HepG2 (cell line): Measurements from ENCODE around the gene JSRP1. TPM values are rescaled to one million over a fixed set of nuclear protein-coding genes. Genes with fewer than 3 reads are reported as not detected.
A peak's percentile ranks its signal among the peaks of the same experiment; 100 is the strongest.

Experiments used
- ATRX ChIP-seq: sonication (generic); formaldehyde crosslinking; IDR thresholded peaks from 2 replicates; pipeline ENCODE4 v1.4.0; 2020; ENCODE audit warnings: missing genetic modification reagents, borderline replicate concordance
- BCL6 ChIP-seq: IDR thresholded peaks from 2 replicates; pipeline ENCODE4 v1.6.1; 2016; ENCODE audit warnings: missing genetic modification reagents, missing compliant biosample characterization
- CBX1 ChIP-seq: IDR thresholded peaks from one replicate; pipeline ENCODE4 v1.6.1; 2016; ENCODE audit warnings: antibody characterized with exemption, low read depth
- HOXA9 ChIP-seq: sonication (generic); formaldehyde crosslinking; IDR thresholded peaks from 2 replicates; pipeline ENCODE4 v1.8.1; 2022; ENCODE audit warnings: missing genetic modification reagents, mild to moderate bottlenecking, moderate library complexity, borderline replicate concordance
- KLF15 ChIP-seq: sonication (generic); formaldehyde crosslinking; IDR thresholded peaks from 2 replicates; pipeline ENCODE4 v1.8.1; 2023; ENCODE audit warnings: borderline replicate concordance, mild to moderate bottlenecking, inconsistent platforms, missing genetic modification reagents, mixed read lengths
- MTF2 ChIP-seq: sonication (generic); formaldehyde crosslinking; IDR thresholded peaks from 2 replicates; pipeline ENCODE4 v1.5.0; 2020; ENCODE audit warnings: missing genetic modification reagents, borderline replicate concordance
- MZF1 ChIP-seq: sonication (generic); formaldehyde crosslinking; IDR thresholded peaks from 2 replicates; pipeline ENCODE4 v1.8.1; 2023; ENCODE audit warnings: mild to moderate bottlenecking, missing genetic modification reagents, borderline replicate concordance
- POGZ ChIP-seq: sonication (generic); formaldehyde crosslinking; IDR thresholded peaks from 2 replicates; pipeline ENCODE4 v1.4.0; 2020; ENCODE audit warnings: mild to moderate bottlenecking, missing genetic modification reagents
- PRMT3 ChIP-seq: sonication (generic); formaldehyde crosslinking; IDR thresholded peaks from 2 replicates; pipeline ENCODE4 v1.8.1; 2022; ENCODE audit warnings: low read depth, mild to moderate bottlenecking, moderate library complexity, missing genetic modification reagents, borderline replicate concordance
- RAD21 ChIP-seq: fragments of 450-650 bp; formaldehyde crosslinking; IDR thresholded peaks from 2 replicates; pipeline ENCODE4 v1.5.0; 2020; ENCODE audit warnings: mild to moderate bottlenecking
- SALL2 ChIP-seq: sonication (generic); formaldehyde crosslinking; IDR thresholded peaks from 2 replicates; pipeline ENCODE4 v1.8.1; 2023; ENCODE audit warnings: mild to moderate bottlenecking, missing genetic modification reagents, inconsistent platforms
- SMARCC2 ChIP-seq: fragments of 450-650 bp; IDR thresholded peaks from 2 replicates; pipeline ENCODE4 v1.6.1; 2017; ENCODE audit warnings: antibody characterized with exemption, mild to moderate bottlenecking
- SMARCE1 ChIP-seq: fragments of 450-650 bp; IDR thresholded peaks from 2 replicates; pipeline ENCODE4 v1.6.1; 2017; ENCODE audit warnings: borderline replicate concordance
- SMC3 ChIP-seq: IDR thresholded peaks from 2 replicates; pipeline ENCODE4 v1.6.1; 2011; ENCODE audit warnings: low read length, improper control_type of control experiment
- THYN1 ChIP-seq: sonication (generic); formaldehyde crosslinking; IDR thresholded peaks from 2 replicates; pipeline ENCODE4 v1.8.1; 2023; ENCODE audit warnings: low read depth, mild to moderate bottlenecking, moderate library complexity, missing genetic modification reagents, borderline replicate concordance
- ZFX ChIP-seq: sonication (generic); formaldehyde crosslinking; IDR thresholded peaks from 2 replicates; pipeline ENCODE4 v1.4.0; 2020; ENCODE audit warnings: mild to moderate bottlenecking, low read depth, missing genetic modification reagents, moderate library complexity
- ZNF235 ChIP-seq: sonication (generic); formaldehyde crosslinking; IDR thresholded peaks from 2 replicates; pipeline ENCODE4 v1.8.1; 2023; ENCODE audit warnings: mild to moderate bottlenecking, missing genetic modification reagents, borderline replicate concordance
- ZNF33A ChIP-seq: sonication (generic); formaldehyde crosslinking; IDR thresholded peaks from 2 replicates; pipeline ENCODE4 v1.5.1; 2020; ENCODE audit warnings: missing genetic modification reagents, mild to moderate bottlenecking, moderate library complexity, borderline replicate concordance
- ZNF510 ChIP-seq: sonication (generic); formaldehyde crosslinking; IDR thresholded peaks from 2 replicates; pipeline ENCODE4 v1.4.0; 2020; ENCODE audit warnings: low read depth, mild to moderate bottlenecking, missing genetic modification reagents
- ZNF557 ChIP-seq: sonication (generic); formaldehyde crosslinking; IDR thresholded peaks from 2 replicates; pipeline ENCODE4 v1.4.0; 2020; ENCODE audit warnings: missing genetic modification reagents
- polyA plus RNA-seq, 8 experiments: library from polyadenylated mRNA; depleted of rRNA in 3 of 8; stranded (reverse) in 7 of 8; unstranded in 1 of 8; fragments of >200 nt; fragmentation: Illumina TruSeq in 4 of 8; extraction: Trizol in 4 of 8; gene quantifications; 2 replicates each; pipeline versions ENCODE4 v1.2.1 to v1.2.3, GENCODE V29; 2011 to 2016; ENCODE audit warnings: low read depth in 4 of 8, missing spikeins in 1 of 8, mixed read lengths in 1 of 8; ENCODE audit not compliant: insufficient read depth in 1 of 8
- total RNA-seq, 5 experiments: library from RNA; depleted of rRNA; stranded (reverse); fragments of >200 nt; fragmentation: Illumina TruSeq; extraction: Trizol; gene quantifications; 2 replicates each; pipeline ENCODE4 v1.2.3, GENCODE V29; 2016; ENCODE audit warnings: low read depth in 1 of 5
- TF ChIP-seq, protein P1 (sequence below): IDR thresholded peaks from 2 replicates; pipeline ENCODE4 v1.4.0; 2020; ENCODE audit warnings: mild to moderate bottlenecking, missing genetic modification reagents
- TF ChIP-seq, protein P2 (sequence below): sonication (generic); formaldehyde crosslinking; IDR thresholded peaks from 2 replicates; pipeline ENCODE4 v1.5.0; 2020; ENCODE audit warnings: missing genetic modification reagents, mild to moderate bottlenecking, borderline replicate concordance
- TF ChIP-seq, protein P3 (sequence below): sonication (generic); formaldehyde crosslinking; IDR thresholded peaks from 2 replicates; pipeline ENCODE4 v1.4.0; 2020; ENCODE audit warnings: missing genetic modification reagents, borderline replicate concordance

JSRP1 gene
- total and polyA plus RNA-seq, 2 of the 13 experiments (the other 11 are each of a cell fraction or from before 2014, with no cell fraction given): 0.16 to 0.38 TPM

DNA sequence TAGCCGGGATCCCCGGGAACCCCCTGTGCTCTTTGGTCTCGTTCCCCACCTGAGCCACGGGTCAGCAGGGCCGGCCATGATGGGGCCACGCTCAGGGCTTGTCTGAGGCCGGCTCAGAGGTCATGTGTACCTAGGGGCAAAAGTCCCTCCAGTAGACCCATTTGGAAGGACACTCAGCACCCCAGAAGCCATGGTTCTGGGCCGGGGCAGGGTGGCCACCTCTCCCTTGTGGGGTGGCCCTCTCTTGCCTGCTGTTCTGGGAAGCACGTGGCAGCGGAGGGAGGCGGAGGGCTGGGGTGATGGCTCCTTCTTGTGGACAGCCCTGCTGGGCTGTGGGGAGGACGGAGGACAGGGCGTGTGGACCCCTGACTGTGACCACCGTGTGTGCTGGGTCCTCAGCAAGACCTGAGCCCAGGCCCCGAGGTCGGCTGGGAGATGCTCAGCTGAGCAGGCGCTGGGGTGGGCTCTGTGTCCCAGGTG, 32.2 kb upstream of the JSRP1 start (continued):
- TF ChIP-seq, protein P1, sequence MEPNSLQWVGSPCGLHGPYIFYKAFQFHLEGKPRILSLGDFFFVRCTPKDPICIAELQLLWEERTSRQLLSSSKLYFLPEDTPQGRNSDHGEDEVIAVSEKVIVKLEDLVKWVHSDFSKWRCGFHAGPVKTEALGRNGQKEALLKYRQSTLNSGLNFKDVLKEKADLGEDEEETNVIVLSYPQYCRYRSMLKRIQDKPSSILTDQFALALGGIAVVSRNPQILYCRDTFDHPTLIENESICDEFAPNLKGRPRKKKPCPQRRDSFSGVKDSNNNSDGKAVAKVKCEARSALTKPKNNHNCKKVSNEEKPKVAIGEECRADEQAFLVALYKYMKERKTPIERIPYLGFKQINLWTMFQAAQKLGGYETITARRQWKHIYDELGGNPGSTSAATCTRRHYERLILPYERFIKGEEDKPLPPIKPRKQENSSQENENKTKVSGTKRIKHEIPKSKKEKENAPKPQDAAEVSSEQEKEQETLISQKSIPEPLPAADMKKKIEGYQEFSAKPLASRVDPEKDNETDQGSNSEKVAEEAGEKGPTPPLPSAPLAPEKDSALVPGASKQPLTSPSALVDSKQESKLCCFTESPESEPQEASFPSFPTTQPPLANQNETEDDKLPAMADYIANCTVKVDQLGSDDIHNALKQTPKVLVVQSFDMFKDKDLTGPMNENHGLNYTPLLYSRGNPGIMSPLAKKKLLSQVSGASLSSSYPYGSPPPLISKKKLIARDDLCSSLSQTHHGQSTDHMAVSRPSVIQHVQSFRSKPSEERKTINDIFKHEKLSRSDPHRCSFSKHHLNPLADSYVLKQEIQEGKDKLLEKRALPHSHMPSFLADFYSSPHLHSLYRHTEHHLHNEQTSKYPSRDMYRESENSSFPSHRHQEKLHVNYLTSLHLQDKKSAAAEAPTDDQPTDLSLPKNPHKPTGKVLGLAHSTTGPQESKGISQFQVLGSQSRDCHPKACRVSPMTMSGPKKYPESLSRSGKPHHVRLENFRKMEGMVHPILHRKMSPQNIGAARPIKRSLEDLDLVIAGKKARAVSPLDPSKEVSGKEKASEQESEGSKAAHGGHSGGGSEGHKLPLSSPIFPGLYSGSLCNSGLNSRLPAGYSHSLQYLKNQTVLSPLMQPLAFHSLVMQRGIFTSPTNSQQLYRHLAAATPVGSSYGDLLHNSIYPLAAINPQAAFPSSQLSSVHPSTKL (CRISPR knock-in tag): peak; percentile 33; the same call in 1 of the 2 replicates
- TF ChIP-seq CBX1: no peak
- TF ChIP-seq SMARCE1: no peak
- TF ChIP-seq, protein P2, sequence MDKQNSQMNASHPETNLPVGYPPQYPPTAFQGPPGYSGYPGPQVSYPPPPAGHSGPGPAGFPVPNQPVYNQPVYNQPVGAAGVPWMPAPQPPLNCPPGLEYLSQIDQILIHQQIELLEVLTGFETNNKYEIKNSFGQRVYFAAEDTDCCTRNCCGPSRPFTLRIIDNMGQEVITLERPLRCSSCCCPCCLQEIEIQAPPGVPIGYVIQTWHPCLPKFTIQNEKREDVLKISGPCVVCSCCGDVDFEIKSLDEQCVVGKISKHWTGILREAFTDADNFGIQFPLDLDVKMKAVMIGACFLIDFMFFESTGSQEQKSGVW (CRISPR knock-in tag): no peak
- TF ChIP-seq SALL2 (CRISPR knock-in tag): 0 out of 2 replicates have a peak, but pooled peaks have one; percentile 34
- no peak for TF ChIP-seq POGZ
- no peak for TF ChIP-seq THYN1 (CRISPR knock-in tag)
- no peak for TF ChIP-seq SMARCC2
- no peak for TF ChIP-seq SMC3
- TF ChIP-seq MTF2: no peak
- TF ChIP-seq BCL6 (CRISPR knock-in tag): 0 out of 2 replicates have a peak, but pooled peaks have one; percentile 7
- TF ChIP-seq KLF15 (CRISPR knock-in tag): no peak
- TF ChIP-seq ZNF557 (CRISPR knock-in tag): no peak
- no peak for TF ChIP-seq ATRX (CRISPR knock-in tag)
- TF ChIP-seq RAD21 (CRISPR knock-in tag): no peak
- TF ChIP-seq ZNF235 (CRISPR knock-in tag): 0 out of 2 replicates have a peak, but pooled peaks have one; percentile 21
- peak; percentile 75 for TF ChIP-seq ZFX (CRISPR knock-in tag)
- no peak for TF ChIP-seq MZF1
- TF ChIP-seq HOXA9 (CRISPR knock-in tag): no peak; the same call in 1 of the 2 replicates
- TF ChIP-seq PRMT3 (CRISPR knock-in tag): no peak
- TF ChIP-seq, protein P3, sequence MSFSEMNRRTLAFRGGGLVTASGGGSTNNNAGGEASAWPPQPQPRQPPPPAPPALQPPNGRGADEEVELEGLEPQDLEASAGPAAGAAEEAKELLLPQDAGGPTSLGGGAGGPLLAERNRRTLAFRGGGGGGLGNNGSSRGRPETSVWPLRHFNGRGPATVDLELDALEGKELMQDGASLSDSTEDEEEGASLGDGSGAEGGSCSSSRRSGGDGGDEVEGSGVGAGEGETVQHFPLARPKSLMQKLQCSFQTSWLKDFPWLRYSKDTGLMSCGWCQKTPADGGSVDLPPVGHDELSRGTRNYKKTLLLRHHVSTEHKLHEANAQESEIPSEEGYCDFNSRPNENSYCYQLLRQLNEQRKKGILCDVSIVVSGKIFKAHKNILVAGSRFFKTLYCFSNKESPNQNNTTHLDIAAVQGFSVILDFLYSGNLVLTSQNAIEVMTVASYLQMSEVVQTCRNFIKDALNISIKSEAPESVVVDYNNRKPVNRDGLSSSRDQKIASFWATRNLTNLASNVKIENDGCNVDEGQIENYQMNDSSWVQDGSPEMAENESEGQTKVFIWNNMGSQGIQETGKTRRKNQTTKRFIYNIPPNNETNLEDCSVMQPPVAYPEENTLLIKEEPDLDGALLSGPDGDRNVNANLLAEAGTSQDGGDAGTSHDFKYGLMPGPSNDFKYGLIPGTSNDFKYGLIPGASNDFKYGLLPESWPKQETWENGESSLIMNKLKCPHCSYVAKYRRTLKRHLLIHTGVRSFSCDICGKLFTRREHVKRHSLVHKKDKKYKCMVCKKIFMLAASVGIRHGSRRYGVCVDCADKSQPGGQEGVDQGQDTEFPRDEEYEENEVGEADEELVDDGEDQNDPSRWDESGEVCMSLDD (CRISPR knock-in tag): peak; percentile 90
- no peak for TF ChIP-seq ZNF510 (CRISPR knock-in tag)
- no peak for TF ChIP-seq ZNF33A (CRISPR knock-in tag)
